Hair follicular keratinocyte (primary cell): ENCODE measurements around the gene DOCK2. TPM values are rescaled to one million over a fixed set of nuclear protein-coding genes. Genes with fewer than 3 reads are reported as not detected.

Source experiments
- total RNA-seq: library from RNA; depleted of rRNA; stranded (reverse); fragments of >200 nt; gene quantifications from 2 replicates; pipeline ENCODE4 v1.2.3, GENCODE V29; 2015

DOCK2 gene
- 0.27 and 1.3 TPM in 2 replicates for total RNA-seq

DNA sequence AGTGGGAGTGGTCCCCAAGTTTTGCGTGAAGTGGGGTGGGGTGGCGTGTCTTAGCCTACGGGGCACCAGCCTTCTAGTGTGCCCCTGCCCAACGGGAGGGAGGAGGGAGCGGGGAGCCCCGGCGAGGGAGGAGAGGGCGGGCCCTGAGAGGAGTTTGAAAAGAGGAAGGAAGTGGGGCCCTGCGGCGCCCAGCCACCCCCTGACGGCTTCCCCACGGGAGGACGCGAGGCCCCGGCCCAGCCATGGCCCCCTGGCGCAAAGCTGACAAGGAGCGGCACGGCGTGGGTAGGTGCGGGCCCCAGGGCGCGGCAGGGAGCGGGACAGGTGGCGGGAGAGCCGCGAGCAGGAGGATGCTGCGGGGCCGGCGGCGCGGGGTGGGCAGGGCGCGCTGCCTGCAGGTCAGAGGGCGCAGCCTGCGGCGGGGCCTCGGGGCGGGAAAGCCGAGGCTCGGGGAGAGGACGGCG is at the start of gene DOCK2:
Gene DOCK2 (plus strand): TSS at position 191 of the 464 bp plus-strand sequence. CDS start 52 bp downstream, at position 243.

DNA sequence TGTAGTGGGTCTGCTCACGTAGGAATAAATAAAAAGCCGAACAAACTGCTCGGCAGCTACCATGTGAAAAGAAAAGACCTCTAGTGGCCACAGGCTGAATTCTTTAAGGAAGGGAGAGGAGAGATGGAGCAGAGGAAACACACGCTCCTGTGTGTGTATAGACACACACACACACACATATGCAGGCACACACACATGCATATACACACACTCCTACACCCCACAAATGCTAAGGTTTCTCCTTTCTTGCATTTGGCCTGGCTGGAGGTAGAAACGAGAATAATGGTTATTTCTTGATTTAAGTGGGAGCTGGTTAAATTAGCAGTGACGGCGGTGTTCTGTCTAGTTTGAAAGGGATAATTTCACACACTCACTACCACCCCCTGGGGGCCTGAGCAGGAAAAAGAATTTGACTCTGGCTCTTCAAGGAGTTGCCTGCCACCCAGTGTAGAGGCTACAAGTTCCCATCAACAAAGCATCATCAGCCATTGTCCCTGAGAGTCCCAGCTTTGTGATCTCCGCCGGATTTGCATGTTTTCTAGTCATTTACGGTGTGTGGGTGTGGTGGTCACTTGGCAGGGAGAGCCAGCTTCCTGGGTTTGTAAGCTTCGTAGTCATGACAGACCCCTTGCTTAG is 343.5 kb downstream of the DOCK2 start, which contains the start of gene INSYN2B:
Gene INSYN2B (minus strand): TSS at position 78 of the 636 bp plus-strand sequence. CDS start 96,597 bp downstream, outside the sequence.

DNA sequence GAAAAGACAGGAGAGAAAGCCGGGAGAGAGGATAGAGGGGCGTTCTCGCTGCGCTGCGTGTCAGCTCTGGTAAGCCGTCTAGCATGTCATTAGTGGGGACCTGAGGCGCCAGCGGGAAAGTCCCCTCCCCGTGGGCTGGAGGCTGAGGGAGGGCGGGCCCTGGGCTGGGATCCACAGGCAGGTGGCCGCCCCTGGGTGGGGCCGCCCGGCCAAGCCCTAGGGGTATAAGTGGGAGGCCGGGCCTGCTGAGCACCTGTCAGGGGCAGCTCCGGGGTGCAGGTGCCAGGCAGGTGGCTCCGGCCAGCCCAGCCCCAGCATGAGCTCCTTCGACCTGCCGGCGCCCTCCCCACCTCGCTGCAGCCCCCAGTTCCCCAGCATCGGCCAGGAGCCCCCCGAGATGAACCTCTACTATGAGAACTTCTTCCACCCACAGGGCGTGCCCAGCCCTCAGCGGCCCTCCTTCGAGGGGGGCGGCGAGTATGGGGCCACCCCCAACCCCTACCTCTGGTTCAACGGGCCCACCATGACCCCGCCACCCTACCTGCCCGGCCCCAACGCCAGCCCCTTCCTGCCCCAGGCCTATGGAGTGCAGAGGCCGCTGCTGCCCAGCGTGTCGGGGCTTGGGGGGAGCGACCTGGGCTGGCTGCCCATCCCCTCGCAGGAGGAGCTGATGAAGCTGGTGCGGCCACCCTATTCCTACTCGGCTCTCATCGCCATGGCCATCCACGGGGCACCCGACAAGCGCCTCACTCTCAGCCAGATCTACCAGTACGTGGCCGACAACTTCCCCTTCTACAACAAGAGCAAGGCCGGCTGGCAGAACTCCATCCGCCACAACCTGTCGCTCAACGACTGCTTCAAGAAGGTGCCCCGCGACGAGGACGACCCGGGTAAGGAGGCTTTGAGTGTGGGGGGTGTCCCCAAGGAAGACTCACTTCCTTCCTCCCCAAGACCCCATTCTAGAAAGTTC is 468.9 kb downstream of the DOCK2 start, which contains the start of gene FOXI1:
Gene FOXI1 (plus strand): TSS at position 256 of the 970 bp plus-strand sequence. CDS start 61 bp downstream, at position 317.

Other genes starting within 250 kb of the DOCK2 start
- 14.3 and 49.8 TPM in 2 replicates for gene SPDL1, start 53.5 kb upstream of the DOCK2 start, total RNA-seq